PC-3 (cell line): ENCODE measurements around the gene PTPRD. TPM values are rescaled to one million over a fixed set of nuclear protein-coding genes. Genes with fewer than 3 reads are reported as not detected.

ENCODE experiments used
- ATAC-seq: fragments of 200-7000 bp; cut with Tn5 transposase; 2 replicates; pipeline ENCODE4 v1.9.1; 2020; ENCODE audit warnings: mild to moderate bottlenecking, moderate library complexity
- BruUV-seq: library from RNA; stranded (reverse); fragments of 400-500 nt; replicated peaks from 2 replicates; lab custom pipeline; 2021; lab: Mats Ljungman, UMichigan
- CTCF ChIA-PET: fragments of 300-600 bp; sonication (Branson Sonifier 250); formaldehyde crosslinking; loops from one replicate; lab custom pipeline; 2022; ENCODE audit warnings: antibody characterized with exemption; lab: Charles Lee
- POLR2A ChIA-PET: fragments of 300-600 bp; sonication (Branson Sonifier 250); formaldehyde crosslinking; loops from one replicate; lab custom pipeline; 2022; ENCODE audit warnings: antibody characterized with exemption; ENCODE audit not compliant: unreplicated experiment; lab: Charles Lee
- DNase-seq: peaks from one replicate; pipeline ENCODE4 v3.0.0-alpha.2; 2015
- H2AFZ ChIP-seq: fragments of 300-600 bp; sonication (generic); 2 replicates; pipeline ENCODE4 v1.6.0; 2016; ENCODE audit warnings: antibody characterized with exemption, low read length
- H3F3A ChIP-seq: fragments of 300-600 bp; sonication (generic); one replicate; pipeline ENCODE4 v1.6.0; 2017; ENCODE audit warnings: antibody characterized with exemption, low read length, control low read depth, mild to moderate bottlenecking; ENCODE audit not compliant: unreplicated experiment
- H3K27ac ChIP-seq: fragments of 300-600 bp; sonication (generic); 2 replicates; pipeline ENCODE4 v1.5.1; 2016; ENCODE audit warnings: mild to moderate bottlenecking, low read length
- H3K27me3 ChIP-seq: fragments of 300-600 bp; sonication (generic); 2 replicates; pipeline ENCODE4 v1.6.1; 2016; ENCODE audit warnings: low read length, mixed read lengths
- H3K36me3 ChIP-seq: fragments of 300-600 bp; sonication (generic); 2 replicates; pipeline ENCODE4 v1.6.1; 2016; ENCODE audit warnings: low read depth, mixed run types, low read length, mixed read lengths
- H3K4me1 ChIP-seq: fragments of 300-600 bp; sonication (generic); 2 replicates; pipeline ENCODE4 v1.5.1; 2016; ENCODE audit warnings: low read length; ENCODE audit not compliant: insufficient read depth
- H3K4me2 ChIP-seq: fragments of 300-600 bp; sonication (generic); 2 replicates; pipeline ENCODE4 v1.6.0; 2016; ENCODE audit warnings: low read length
- H3K4me3 ChIP-seq: fragments of 300-600 bp; sonication (generic); 2 replicates; pipeline ENCODE4 v1.5.1; 2016; ENCODE audit warnings: mild to moderate bottlenecking, low read length, mixed read lengths
- H3K79me2 ChIP-seq: fragments of 300-600 bp; sonication (generic); 2 replicates; pipeline ENCODE4 v1.6.1; 2017; ENCODE audit warnings: low read length, mixed read lengths
- H3K9ac ChIP-seq: fragments of 300-600 bp; sonication (generic); 2 replicates; pipeline ENCODE4 v1.6.0; 2016; ENCODE audit warnings: mild to moderate bottlenecking, low read length
- H3K9me2 ChIP-seq: fragments of 300-600 bp; sonication (generic); replicated peaks from 2 replicates; pipeline ENCODE4 v1.6.1; 2016; ENCODE audit warnings: mixed run types, low read length, mixed read lengths
- H3K9me3 ChIP-seq: fragments of 300-600 bp; sonication (generic); 2 replicates; pipeline ENCODE4 v1.6.1; 2016; ENCODE audit warnings: low read length, mixed read lengths
- H4K20me1 ChIP-seq: fragments of 300-600 bp; sonication (generic); 2 replicates; pipeline ENCODE4 v1.6.1; 2016; ENCODE audit warnings: low read length, mixed read lengths
- EZH2 ChIP-seq: fragments of 300-600 bp; sonication (generic); IDR thresholded peaks from one replicate; pipeline ENCODE4 v1.6.1; 2017; ENCODE audit warnings: antibody characterized with exemption, mild to moderate bottlenecking, low read length; ENCODE audit not compliant: unreplicated experiment
- EZH2phosphoT487 ChIP-seq: fragments of 300-600 bp; sonication (generic); IDR thresholded peaks from 2 replicates; pipeline ENCODE4 v1.6.1; 2018; ENCODE audit warnings: mild to moderate bottlenecking, antibody characterized with exemption, low read length, borderline replicate concordance
- intact Hi-C: fragments of 100-400 bp; cut with micrococcal nuclease; formaldehyde crosslinking; loops from 2 replicates; pipeline ENCODE4 v1.9.0; 2023
- total RNA-seq: library from RNA; depleted of rRNA; stranded (reverse); fragments of >200 nt; gene quantifications from 2 replicates; pipeline ENCODE4 v1.2.3, GENCODE V29; 2014
- TF ChIP-seq, protein P1 (sequence below): fragments of 300-600 bp; sonication (generic); conservative IDR thresholded peaks from 2 replicates; pipeline ENCODE4 v1.5.1; 2017; ENCODE audit warnings: antibody characterized with exemption, low read depth, mild to moderate bottlenecking, low read length

PTPRD gene
- total RNA-seq, 1 experiment from 2014 or later = not detected

DNA sequence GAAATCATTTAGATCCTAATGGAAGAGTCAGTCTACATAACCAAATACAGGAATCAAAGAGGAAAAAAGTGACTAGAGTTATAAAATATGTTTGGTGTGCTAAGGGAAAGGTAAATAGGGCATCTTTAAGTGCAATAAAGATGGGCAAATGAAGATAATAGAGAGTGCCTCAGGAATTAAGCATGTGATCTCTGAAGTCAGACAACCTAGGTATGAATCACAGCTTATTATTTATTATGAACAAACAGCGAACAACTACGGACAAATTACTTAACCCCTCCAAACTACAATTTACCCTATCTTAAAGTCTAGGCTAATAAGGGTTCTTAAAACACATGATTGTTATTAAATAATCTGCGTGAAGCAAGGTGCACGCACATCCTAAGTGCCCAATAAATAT lies 1903.1 kb downstream of the PTPRD start:
- Histone ChIP-seq H3K36me3 (no peaks in the 10 kb centered on the region), H3K27ac (no peak overlapping the region), H3K9me2 (no peaks in the 10 kb centered on the region), H3K4me3 (no peak overlapping the region), H3K4me1 (no peaks in the 10 kb centered on the region), H4K20me1 (no peaks in the 10 kb centered on the region), H3F3A (no peaks in the 10 kb centered on the region), H3K9ac (no peak overlapping the region), H3K4me2 (no peak overlapping the region), H3K9me3 (no peaks in the 10 kb centered on the region), H2AFZ (no peak overlapping the region), H3K79me2 (no peaks in the 10 kb centered on the region), H3K27me3 (no peaks in the 10 kb centered on the region)
- ATAC-seq (no peak), DNase-seq (no peak)
- BruUV-seq = no TSS peak
- ChIA-PET CTCF (no interaction called here), POLR2A (no interaction called here)
- TF ChIP-seq, protein P1, sequence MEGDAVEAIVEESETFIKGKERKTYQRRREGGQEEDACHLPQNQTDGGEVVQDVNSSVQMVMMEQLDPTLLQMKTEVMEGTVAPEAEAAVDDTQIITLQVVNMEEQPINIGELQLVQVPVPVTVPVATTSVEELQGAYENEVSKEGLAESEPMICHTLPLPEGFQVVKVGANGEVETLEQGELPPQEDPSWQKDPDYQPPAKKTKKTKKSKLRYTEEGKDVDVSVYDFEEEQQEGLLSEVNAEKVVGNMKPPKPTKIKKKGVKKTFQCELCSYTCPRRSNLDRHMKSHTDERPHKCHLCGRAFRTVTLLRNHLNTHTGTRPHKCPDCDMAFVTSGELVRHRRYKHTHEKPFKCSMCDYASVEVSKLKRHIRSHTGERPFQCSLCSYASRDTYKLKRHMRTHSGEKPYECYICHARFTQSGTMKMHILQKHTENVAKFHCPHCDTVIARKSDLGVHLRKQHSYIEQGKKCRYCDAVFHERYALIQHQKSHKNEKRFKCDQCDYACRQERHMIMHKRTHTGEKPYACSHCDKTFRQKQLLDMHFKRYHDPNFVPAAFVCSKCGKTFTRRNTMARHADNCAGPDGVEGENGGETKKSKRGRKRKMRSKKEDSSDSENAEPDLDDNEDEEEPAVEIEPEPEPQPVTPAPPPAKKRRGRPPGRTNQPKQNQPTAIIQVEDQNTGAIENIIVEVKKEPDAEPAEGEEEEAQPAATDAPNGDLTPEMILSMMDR = no peak
- no peak for TF ChIP-seq EZH2
- no peak for TF ChIP-seq EZH2phosphoT487
- intact Hi-C loops = no loop called here

DNA sequence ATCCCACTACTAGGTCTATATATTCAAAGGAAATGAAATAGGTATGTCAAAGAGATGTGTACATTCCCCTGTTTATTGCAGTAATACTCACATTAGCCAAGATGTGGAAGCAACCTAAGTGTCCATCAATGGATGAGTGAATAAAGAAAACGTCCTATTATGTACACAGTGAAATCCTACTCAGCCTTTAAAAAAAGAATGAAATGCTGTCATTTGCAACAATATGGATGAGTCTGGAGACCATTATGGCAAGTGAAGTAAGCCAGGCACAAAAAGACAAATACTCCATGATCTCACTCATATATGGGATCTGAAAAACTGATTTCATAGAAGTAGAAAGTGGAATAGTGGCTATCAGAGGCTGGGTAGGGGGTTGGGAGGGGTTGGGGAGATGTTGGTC lies 1904.1 kb downstream of the PTPRD start:
- no peak overlapping the region for H3K4me3 ChIP-seq
- no peak for DNase-seq
- no peaks in the 10 kb centered on the region for H3K27me3 ChIP-seq
- intact Hi-C loops = no loop called here
- no peaks in the 10 kb centered on the region for H3K36me3 ChIP-seq
- H3K4me2 ChIP-seq = no peak overlapping the region
- no peaks in the 10 kb centered on the region for H3F3A ChIP-seq
- no TSS peak for BruUV-seq
- no peaks in the 10 kb centered on the region for H3K9me3 ChIP-seq
- no peak overlapping the region for H2AFZ ChIP-seq
- no peak overlapping the region for H3K9ac ChIP-seq
- no peaks in the 10 kb centered on the region for H3K9me2 ChIP-seq
- TF ChIP-seq EZH2phosphoT487 (no peak), EZH2 (no peak)
- TF ChIP-seq, protein P1 = no peak
- ChIA-PET CTCF (no interaction called here), POLR2A (no interaction called here)
- ATAC-seq = no peak
- H4K20me1 ChIP-seq = no peaks in the 10 kb centered on the region
- no peaks in the 10 kb centered on the region for H3K4me1 ChIP-seq
- H3K79me2 ChIP-seq = no peaks in the 10 kb centered on the region
- H3K27ac ChIP-seq = no peak overlapping the region

DNA sequence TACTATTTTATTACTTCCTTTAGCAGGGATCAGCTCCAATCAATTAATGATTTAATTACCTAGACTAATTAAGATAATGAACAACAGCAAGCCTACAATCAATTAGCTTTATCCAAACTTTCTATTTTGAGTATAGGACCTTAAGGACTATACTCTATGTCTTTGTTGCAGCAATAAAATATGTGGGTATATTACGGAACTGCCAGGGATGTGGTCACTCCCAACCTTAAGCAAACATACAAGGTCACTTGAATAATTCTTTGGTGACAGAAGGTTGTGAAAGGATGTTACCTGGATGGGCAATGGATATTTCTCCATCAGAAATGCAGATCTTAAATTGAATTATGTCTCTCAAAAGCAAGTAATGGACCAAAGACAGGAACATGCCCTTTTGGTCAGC lies 1905.8 kb downstream of the PTPRD start:
- BruUV-seq = no TSS peak
- H2AFZ ChIP-seq = no peak overlapping the region
- H3K79me2 ChIP-seq = no peaks in the 10 kb centered on the region
- CTCF ChIA-PET = no interaction called here
- H3K9me3 ChIP-seq = no peaks in the 10 kb centered on the region
- no peaks in the 10 kb centered on the region for H4K20me1 ChIP-seq
- no peaks in the 10 kb centered on the region for H3F3A ChIP-seq
- no peaks in the 10 kb centered on the region for H3K36me3 ChIP-seq
- H3K27me3 ChIP-seq = no peaks in the 10 kb centered on the region
- POLR2A ChIA-PET = no interaction called here
- intact Hi-C loops = no loop called here
- H3K9ac ChIP-seq = no peak overlapping the region
- H3K4me1 ChIP-seq = no peaks in the 10 kb centered on the region
- no peak overlapping the region for H3K27ac ChIP-seq
- no peak overlapping the region for H3K4me2 ChIP-seq
- no peaks in the 10 kb centered on the region for H3K9me2 ChIP-seq
- ATAC-seq (no peak), DNase-seq (no peak)
- TF ChIP-seq EZH2phosphoT487 = no peak
- no peak for TF ChIP-seq EZH2
- TF ChIP-seq, protein P1 = no peak
- H3K4me3 ChIP-seq = no peak overlapping the region
